ENCODE data around the gene GPANK1.

The GPANK1 gene

DNA sequence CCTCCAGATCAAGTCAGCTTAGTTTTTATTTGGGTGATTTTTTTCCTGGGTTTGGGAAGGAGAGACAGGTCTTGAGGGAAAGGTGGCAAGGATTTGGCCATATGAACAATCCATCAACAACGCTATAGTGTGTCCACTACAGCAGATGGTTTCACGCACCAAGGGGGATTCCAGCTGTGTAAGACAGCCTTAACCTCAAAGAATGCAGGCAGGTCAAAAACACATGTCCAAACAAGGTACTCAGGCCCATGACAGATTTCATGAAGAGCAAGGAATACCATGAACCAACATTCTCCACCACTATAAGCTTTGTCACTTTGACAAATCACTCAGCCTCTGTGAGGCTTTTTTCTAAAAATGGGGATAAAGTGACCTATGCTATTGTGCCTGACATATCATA, 47.8 kb downstream of the GPANK1 start:
- no peak for DNase-seq (ENCODE audit: low read depth)

DNA sequence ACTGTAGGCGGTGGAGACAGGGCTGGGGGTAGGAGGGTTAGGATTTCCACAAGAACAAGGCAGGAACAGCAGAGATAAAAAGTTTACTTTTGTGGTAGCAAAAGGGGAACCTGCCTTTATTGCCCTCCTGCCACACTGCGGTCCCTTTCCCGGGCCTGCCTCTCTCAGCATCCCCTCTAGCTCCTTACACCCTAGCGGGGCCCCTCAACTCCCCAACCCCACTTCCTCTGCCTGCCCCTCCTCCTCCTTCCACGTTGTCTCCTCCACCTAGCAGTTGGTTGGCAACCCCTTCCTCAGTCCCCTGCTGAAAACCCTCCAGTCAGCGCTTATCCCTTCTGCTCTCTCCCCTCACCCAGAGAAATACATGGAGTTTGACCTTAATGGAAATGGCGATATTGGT, 49.0 kb downstream of the GPANK1 start:
- DNase-seq (ENCODE audit: low read depth), result no peak

DNA sequence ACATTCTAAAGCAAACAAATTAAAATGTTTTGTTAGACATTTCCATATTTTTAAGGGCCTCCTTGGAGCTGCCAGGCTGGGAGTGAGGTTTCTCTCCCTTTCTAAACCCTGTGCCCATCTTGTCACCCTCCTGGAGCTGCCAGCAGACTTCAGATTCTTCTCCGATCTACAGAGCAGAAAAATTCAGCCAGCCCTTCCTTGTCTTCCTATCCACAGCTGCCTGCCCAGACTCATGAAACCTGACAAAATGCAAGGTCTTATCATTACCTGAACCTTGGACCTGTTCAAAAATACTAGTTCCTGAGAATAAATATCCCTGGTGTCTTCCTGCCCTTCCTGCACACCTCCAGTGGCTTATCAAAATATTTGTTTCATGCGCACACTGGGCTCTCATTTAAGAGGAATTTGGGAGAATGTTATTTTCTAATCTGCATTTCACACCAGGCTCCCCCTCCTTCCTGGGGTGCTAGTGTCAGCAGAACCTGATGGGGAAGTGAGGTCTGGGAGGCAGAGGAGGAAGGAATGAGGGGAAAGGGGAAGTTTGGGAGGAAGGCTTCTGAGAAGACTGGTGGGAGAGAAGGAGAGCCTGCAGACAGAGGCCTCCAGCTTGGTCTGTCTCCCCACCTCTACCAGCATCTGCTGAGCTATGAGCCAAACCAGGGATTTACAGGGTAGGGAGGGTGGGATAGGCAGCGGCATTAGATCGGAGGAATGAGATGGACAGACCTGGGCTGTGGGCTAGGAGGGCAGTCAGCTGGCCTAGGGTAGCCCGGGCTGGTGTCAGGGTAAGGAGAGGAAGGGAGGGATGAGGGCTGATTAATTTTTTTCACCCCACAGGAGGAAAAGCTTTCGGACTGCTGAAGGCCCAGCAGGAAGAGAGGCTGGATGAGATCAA, 49.9 kb downstream of the GPANK1 start, which contains the start of gene AIF1:
TSS of gene AIF1 (plus strand) at position 551 of the 895 bp plus-strand sequence. CDS start at position 647, 96 bp downstream.
- DNase-seq (ENCODE audit: low read depth), result no peak

DNA sequence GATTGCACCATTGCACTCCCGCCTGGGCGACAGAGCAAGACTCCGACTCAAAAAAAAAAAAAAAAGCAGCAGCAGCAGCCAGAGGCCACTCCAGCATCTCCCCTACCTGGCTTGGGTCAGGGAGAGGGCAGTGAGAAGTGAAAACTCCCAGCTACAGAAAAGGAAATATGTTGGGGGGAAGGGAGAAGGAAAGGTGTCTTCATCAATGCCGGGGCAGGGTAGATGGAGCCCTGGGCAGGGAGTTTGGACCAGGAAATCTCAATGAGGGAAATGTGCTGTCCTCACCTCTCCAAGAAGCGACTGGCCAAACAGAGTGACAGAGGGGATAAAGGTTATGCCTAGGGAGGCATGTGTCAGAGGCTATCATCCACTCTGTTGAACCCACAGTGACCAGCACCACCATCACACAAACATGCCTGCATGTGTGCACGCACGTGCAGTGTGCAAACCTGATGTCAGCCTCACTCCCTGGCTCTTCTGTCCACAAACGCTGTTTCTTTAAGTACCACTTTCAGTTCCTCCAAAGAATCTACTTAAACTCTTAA, 50.6 kb downstream of the GPANK1 start:
- no peak for DNase-seq (ENCODE audit: low read depth)
